Heart right ventricle (tissue), 16 donors: ENCODE data around the gene KIF3C. TPM values are rescaled to one million over a fixed set of nuclear protein-coding genes. Genes with fewer than 3 reads are reported as not detected.
"Not testable (repeated sequence)": the region's sequence is repeated elsewhere in the genome, so short reads cannot be mapped to it uniquely, and the experiment has no call there.

Experiments used
- ATAC-seq, 8 donors: fragments of 200-7000 bp; cut with Tn5 transposase; one replicate each; pipeline ENCODE4 v1.9.1; 2020; ENCODE audit warnings: mild to moderate bottlenecking in 8 of 8, moderate library complexity in 8 of 8, moderate number of reproducible peaks in 1 of 8
- DNase-seq, 2 donors: peaks; one replicate each; pipeline ENCODE4 v3.0.0-alpha.2; 2020
- H3K27ac ChIP-seq, 10 donors: fragments of 200-600 bp; sonication (generic) in 2 of 10; one replicate each; pipeline versions ENCODE4 v1.5.0 to v1.8.0; 2020 to 2022; ENCODE audit warnings: mild to moderate bottlenecking in 3 of 10
- H3K27me3 ChIP-seq, 7 donors: fragments of 200-600 bp; one replicate each; pipeline ENCODE4 v1.8.0; 2021 to 2022; ENCODE audit warnings: mild to moderate bottlenecking in 2 of 7
- H3K36me3 ChIP-seq, 9 donors: fragments of 200-600 bp; sonication (generic) in 1 of 9; one replicate each; pipeline versions ENCODE4 v1.5.0 to v1.8.0; 2020 to 2022; ENCODE audit warnings: mild to moderate bottlenecking in 2 of 9
- H3K4me1 ChIP-seq, 9 donors: fragments of 200-600 bp; sonication (generic) in 1 of 9; one replicate each; pipeline versions ENCODE4 v1.5.0 to v1.8.0; 2020 to 2022; ENCODE audit warnings: mild to moderate bottlenecking in 4 of 9
- H3K4me3 ChIP-seq, 10 donors: fragments of 200-600 bp; sonication (generic) in 2 of 10; one replicate each; pipeline versions ENCODE4 v1.5.0 to v1.8.0; 2020 to 2022; ENCODE audit warnings: mild to moderate bottlenecking in 7 of 10, moderate library complexity in 2 of 10
- H3K9me3 ChIP-seq, 11 donors: fragments of 200-600 bp in 10 of 11; sonication (generic) in 2 of 11; one replicate each; pipeline versions ENCODE4 v1.5.0 to v1.8.0; 2013 to 2022; ENCODE audit warnings: mild to moderate bottlenecking in 2 of 11, control low read depth in 1 of 11, moderate library complexity in 1 of 11
- WGBS, 2 donors: extraction: QIAGEN DNeasy Blood & Tissue Kit; methylation state at CpG; one replicate each; pipeline ENCODE4 v1.1.7; 2013; ENCODE audit warnings: inconsistent platforms in 1 of 2; 5-methylcytosine and 5-hydroxymethylcytosine counted together
- intact Hi-C, 10 donors: fragments of 100-400 bp; cut with DNase I; formaldehyde crosslinking; loops; one replicate each; pipeline versions ENCODE4 v1.11.1 to v1.14.2; 2022
- polyA plus RNA-seq, 2 donors: library from polyadenylated mRNA; stranded (reverse); fragments of 200-250 nt; gene quantifications; one replicate each; pipeline ENCODE4 v1.2.3, GENCODE V29; 2013
- total RNA-seq, 10 donors: library from RNA; stranded (reverse); fragmentation: NEBNext Ultra II Directional in 3 of 10; extraction: Animal tissue kit (Norgen Biotek cat#: 25700) in 3 of 10; gene quantifications; one replicate each; pipeline versions ENCODE4 v1.2.1 to v1.2.4, GENCODE V29; 2021 to 2023
- TF ChIP-seq, protein P1 (sequence below), 9 donors: fragments of 200-600 bp; sonication (generic) in 2 of 9; IDR thresholded peaks; one replicate each; pipeline versions ENCODE4 v1.5.0 to v1.8.0; 2021 to 2022; ENCODE audit warnings: antibody characterized with exemption in 9 of 9, mild to moderate bottlenecking in 5 of 9, moderate library complexity in 1 of 9
- donor health status: Arrhythmogenic right ventricular cardiomyopathy.
- donor health status: ischemic (EF 13 %, LVEDD 7.1; RV severe dilation, severe dysfunction).
- donor health status: healthy with polysubstance abuse.
- donor health status: DM: no; HTN: yes; CAD: no.
- donor health status: DM: no; HTN: no; CAD: no.
- donor health status: ischemic (EF 25% LVEDD 6.9; RV normal size, moderate dysfunction).
- donor health status: ischemic (EF 25% LVEDD 5.7; RV mildly dilated, moderate dysfunction).
- donor health status: healthy.
- donor health status: DM: yes; HTN: yes; CAD: no.
- donor health status: Ischemic cardiomyopathy.
- donor health status: ischemic (EF 35%, LVEDD 5.7; RV mildly dilated, moderate dysfunction).
- donor health status: nonischemic (EF 11% LVEDD 7.7; RV severe dilation, severe dysfunction).
- donor health status: DM: yes; HTN: yes; CAD: no.
- donor health status: PGD.
- donor health status: ischemic (EF 29% LVEDD 5.4; RV normal size, mild dysfunction).
- donor health status: nonischemic (EF 23%, LVEDD 6.1; RV moderate dilation, normal function).

The KIF3C gene
- total and polyA plus RNA-seq, 12 donors, result 1.1 to 4.2 (median 2.4) TPM

DNA sequence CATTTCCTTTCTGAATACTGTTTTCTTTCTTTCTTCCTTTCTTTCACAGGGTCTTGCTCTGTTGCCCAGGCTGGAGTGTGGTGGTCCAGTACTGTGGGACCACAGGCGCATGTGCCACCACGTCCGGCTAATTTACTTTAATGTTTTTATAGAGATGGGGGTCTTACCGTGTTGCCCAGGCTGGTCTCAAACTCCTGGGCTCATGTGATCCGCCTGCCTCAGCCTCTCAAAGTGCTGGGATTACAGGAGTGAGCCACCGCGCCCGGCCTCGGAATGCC lies 68.7 kb downstream of the KIF3C start:
- H3K9me3 ChIP-seq, H3K36me3 ChIP-seq, ATAC-seq, intact Hi-C loops, DNase-seq, H3K27ac ChIP-seq, H3K4me1 ChIP-seq, H3K27me3 ChIP-seq, H3K4me3 ChIP-seq: not testable (repeated sequence)
- WGBS, 2 donors, result 87 to 89% methylated on average over 9 of the region's 9 CpGs

DNA sequence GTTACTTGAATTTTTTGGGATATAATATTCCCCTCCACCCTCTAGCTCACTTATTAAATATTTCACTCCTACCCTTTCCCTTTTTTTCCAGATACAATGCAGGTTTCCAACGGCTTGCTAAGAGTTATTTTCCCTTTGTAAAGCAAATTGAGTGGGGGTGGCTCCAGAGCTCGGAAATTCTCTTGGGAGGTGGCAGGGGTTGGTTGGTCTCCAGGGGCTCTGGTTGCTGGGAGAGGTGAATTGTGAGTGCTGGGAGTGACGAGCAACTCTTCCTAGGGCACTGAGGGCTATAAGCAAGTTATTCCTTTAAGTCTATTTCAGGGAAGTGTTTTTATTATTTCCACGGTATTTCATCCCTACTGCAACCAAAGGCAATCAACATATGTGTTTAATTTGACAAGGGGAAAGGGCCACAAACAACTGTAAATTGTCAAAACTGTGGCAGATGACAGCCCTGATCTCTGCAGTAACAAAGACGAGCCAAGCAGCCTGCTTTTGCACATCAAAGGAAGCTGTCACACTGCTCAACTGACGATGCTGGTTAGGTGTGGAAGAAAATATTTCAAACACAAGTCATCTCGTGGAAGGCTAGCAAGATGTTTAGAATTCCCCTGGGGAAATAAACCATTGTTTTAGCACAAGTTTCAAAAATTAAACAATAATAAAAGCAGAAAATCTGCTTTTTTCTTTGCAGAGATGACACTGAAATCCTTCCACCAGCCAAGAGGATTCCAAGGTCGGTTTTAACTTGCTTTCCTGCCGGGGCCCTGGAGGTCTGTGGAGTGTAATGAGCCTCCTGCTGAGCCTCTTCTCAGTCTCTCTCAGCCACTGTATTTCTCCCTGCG lies 69.2 kb downstream of the KIF3C start:
- Histone ChIP-seq H3K27me3 (no peaks in the 10 kb centered on the region), H3K36me3 (no peaks in the 10 kb centered on the region), H3K9me3 (no peaks in the 10 kb centered on the region), H3K4me3 (no peak overlapping the region), H3K4me1 (no peaks in the 10 kb centered on the region), H3K27ac (no peak overlapping the region)
- WGBS, 2 donors, result 19 to 26% methylated on average over 10 of the region's 10 CpGs
- TF ChIP-seq, protein P1, sequence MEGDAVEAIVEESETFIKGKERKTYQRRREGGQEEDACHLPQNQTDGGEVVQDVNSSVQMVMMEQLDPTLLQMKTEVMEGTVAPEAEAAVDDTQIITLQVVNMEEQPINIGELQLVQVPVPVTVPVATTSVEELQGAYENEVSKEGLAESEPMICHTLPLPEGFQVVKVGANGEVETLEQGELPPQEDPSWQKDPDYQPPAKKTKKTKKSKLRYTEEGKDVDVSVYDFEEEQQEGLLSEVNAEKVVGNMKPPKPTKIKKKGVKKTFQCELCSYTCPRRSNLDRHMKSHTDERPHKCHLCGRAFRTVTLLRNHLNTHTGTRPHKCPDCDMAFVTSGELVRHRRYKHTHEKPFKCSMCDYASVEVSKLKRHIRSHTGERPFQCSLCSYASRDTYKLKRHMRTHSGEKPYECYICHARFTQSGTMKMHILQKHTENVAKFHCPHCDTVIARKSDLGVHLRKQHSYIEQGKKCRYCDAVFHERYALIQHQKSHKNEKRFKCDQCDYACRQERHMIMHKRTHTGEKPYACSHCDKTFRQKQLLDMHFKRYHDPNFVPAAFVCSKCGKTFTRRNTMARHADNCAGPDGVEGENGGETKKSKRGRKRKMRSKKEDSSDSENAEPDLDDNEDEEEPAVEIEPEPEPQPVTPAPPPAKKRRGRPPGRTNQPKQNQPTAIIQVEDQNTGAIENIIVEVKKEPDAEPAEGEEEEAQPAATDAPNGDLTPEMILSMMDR (IDR thresholded peaks at IDR 0.05), result no peak
- ATAC-seq (no peak), DNase-seq (no peak)
- intact Hi-C loops, result no loop called here

GRCh38 chr2:25909574-25909973 lies 72.7 kb downstream of the KIF3C start:
- 54 to 67% methylated on average over 5 of the region's 5 CpGs for WGBS, 2 donors
- intact Hi-C loops, ATAC-seq, H3K27ac ChIP-seq, H3K9me3 ChIP-seq, H3K4me1 ChIP-seq, H3K36me3 ChIP-seq, H3K4me3 ChIP-seq, H3K27me3 ChIP-seq, DNase-seq: not testable (repeated sequence)

- TF ChIP-seq, protein P1 (IDR thresholded peaks at IDR 0.05), result no peak
- no peak overlapping the region for H3K4me3 ChIP-seq
Measured at GRCh38 chr2:25905126-25905525, 77.2 kb downstream of the KIF3C start.

DNA sequence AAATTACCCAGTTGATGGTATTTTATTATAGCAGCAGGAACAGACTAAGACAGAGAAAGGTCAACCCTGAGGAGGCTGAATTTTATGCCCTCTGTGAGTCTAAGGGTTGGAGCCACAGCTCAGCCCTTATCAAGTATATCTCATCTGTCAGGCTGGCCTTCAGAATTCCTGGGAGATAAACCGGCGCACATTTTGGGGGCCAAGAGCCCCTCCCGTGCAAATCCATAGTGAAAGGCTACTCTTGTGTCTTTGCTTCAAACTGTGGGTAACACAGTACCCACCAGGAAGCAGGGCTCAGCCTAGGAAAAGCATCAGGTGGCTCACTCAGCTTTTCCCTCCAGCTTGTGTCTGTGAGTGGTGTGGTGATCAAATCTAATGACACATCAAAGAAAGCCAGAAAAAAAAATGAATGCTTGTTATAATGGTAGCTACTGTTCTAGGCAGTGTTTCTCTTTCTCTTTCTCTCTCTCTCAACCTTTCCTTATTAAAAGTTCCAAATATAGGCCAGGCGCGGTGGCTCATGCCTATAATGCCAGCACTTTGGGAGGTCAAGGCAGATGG lies 79.0 kb downstream of the KIF3C start:
- TF ChIP-seq, protein P1 (IDR thresholded peaks at IDR 0.05), result no peak
- H3K27me3 ChIP-seq, result no peaks in the 10 kb centered on the region
- H3K9me3 ChIP-seq, result no peaks in the 10 kb centered on the region
- WGBS, 2 donors, result 76% methylated on average over 5 of the region's 5 CpGs
- no peak overlapping the region for H3K4me3 ChIP-seq
- no peaks in the 10 kb centered on the region for H3K36me3 ChIP-seq
- DNase-seq (no peak), ATAC-seq (no peak)
- no peaks in the 10 kb centered on the region for H3K4me1 ChIP-seq
- intact Hi-C loops, result no loop called here
- no peak overlapping the region for H3K27ac ChIP-seq

More at GRCh38 chr2:25905126-25905525, 77.2 kb downstream of the KIF3C start:
- Histone ChIP-seq H3K27ac (no peak overlapping the region), H3K9me3 (no peaks in the 10 kb centered on the region), H3K36me3 (no peaks in the 10 kb centered on the region), H3K4me1 (no peaks in the 10 kb centered on the region), H3K27me3 (no peaks in the 10 kb centered on the region)
- ATAC-seq (no peak), DNase-seq (no peak)
- WGBS, 2 donors, result 71 to 76% methylated on average over 2 of the region's 2 CpGs
- intact Hi-C loops, result no loop called here
